HCT116 (cell line): ENCODE data around the gene AKAP13.

ENCODE experiments used
- ATF3 ChIP-seq: IDR thresholded peaks from 2 replicates; pipeline ENCODE4 v1.6.1; 2012
- CEBPB ChIP-seq: IDR thresholded peaks from 2 replicates; pipeline ENCODE4 v1.6.1; 2012; ENCODE audit warnings: low read depth
- CTCF ChIP-seq, 3 experiments: fragments of 200-600 bp in 1 of 3; sonication (generic) in 1 of 3; IDR thresholded peaks in 2 of 3; conservative IDR thresholded peaks in 1 of 3; 2 replicates each; pipeline ENCODE4 v1.5.1; 2012 to 2017; ENCODE audit warnings: low read depth in 2 of 3, low read length in 2 of 3, antibody characterized with exemption in 1 of 3, borderline replicate concordance in 1 of 3, control low read depth in 1 of 3, mild to moderate bottlenecking in 1 of 3, mixed read lengths in 1 of 3, mixed run types in 1 of 3, moderate library complexity in 1 of 3; ENCODE audit not compliant: insufficient read depth in 1 of 3
- ELF1 ChIP-seq: IDR thresholded peaks from 2 replicates; pipeline ENCODE4 v1.6.1; 2012; ENCODE audit warnings: low read depth, borderline replicate concordance
- EZH2 ChIP-seq: fragments of 200-600 bp; sonication (generic); IDR thresholded peaks from 2 replicates; pipeline ENCODE4 v1.6.1; 2017; ENCODE audit warnings: antibody characterized with exemption, mixed run types
- JUND ChIP-seq: IDR thresholded peaks from 2 replicates; pipeline ENCODE4 v1.6.1; 2012
- POLR2A ChIP-seq: IDR thresholded peaks from 2 replicates; pipeline ENCODE4 v1.7.0; 2011; ENCODE audit warnings: borderline replicate concordance; ENCODE audit not compliant: insufficient read depth, insufficient read length; ENCODE audit errors: extremely low read depth
- POLR2AphosphoS5 ChIP-seq: IDR thresholded peaks from 2 replicates; pipeline ENCODE4 v1.6.1; 2011; ENCODE audit warnings: mild to moderate bottlenecking, low read depth, low read length, moderate library complexity
- REST ChIP-seq: IDR thresholded peaks from 2 replicates; pipeline ENCODE4 v1.6.1; 2012; ENCODE audit warnings: low read depth
- SP1 ChIP-seq: IDR thresholded peaks from 2 replicates; pipeline ENCODE4 v1.6.1; 2012; ENCODE audit warnings: low read depth
- YY1 ChIP-seq: IDR thresholded peaks from 2 replicates; pipeline ENCODE4 v1.6.1; 2011; ENCODE audit warnings: low read length, low read depth, moderate library complexity, mild to moderate bottlenecking; ENCODE audit not compliant: insufficient replicate concordance; ENCODE audit errors: extremely low read depth

- TF ChIP-seq ATF3 = no peak
- no peak for TF ChIP-seq CTCF (IDR thresholded peaks at IDR 0.05 in 2 of 3, conservative IDR thresholded peaks at IDR 0.05 in 1 of 3; ENCODE audit: borderline replicate concordance in 1 of 3, insufficient read depth in 1 of 3, low read depth in 2 of 3, low read length in 2 of 3)
- TF ChIP-seq EZH2 = no peak
- no peak for TF ChIP-seq YY1
- no peak for TF ChIP-seq POLR2AphosphoS5
- no peak for TF ChIP-seq CEBPB
- TF ChIP-seq SP1 = no peak
- no peak for TF ChIP-seq JUND
- TF ChIP-seq POLR2A = no peak
- TF ChIP-seq REST = no peak
- no peak for TF ChIP-seq ELF1
Measured at GRCh38 chr15:85622221-85622831, 241.9 kb downstream of the AKAP13 start.
